LNCAP (cell line): ENCODE measurements around the gene LRRTM3.

Experiments
- CTCF ChIP-seq: fragments of 450-650 bp; IDR thresholded peaks from 2 replicates; pipeline ENCODE4 v1.5.1; 2017; ENCODE audit warnings: mild to moderate bottlenecking

LRRTM3 gene

GRCh38 chr10:67140641-67141040 is 214.8 kb downstream of the LRRTM3 start:
- no peak for TF ChIP-seq CTCF

DNA sequence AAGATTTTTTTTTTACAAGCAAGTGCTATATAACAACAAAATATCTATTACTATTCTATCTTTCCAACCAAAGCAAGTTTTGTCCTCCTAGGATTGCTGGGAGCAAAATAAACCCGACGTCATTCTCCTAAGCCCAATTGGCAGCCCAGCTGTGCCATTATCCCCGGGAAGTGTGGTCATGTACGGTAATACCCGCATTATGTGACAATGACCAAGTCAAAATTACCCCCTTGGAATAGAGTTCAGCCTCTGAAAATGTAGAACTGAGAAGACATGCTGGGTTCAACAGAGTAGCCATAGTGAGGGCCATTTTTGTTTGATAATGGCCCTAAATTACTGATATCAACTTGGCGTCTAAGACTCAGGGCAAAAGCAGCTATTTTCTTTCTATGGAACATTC is 215.5 kb downstream of the LRRTM3 start:
- TF ChIP-seq CTCF: no peak

DNA sequence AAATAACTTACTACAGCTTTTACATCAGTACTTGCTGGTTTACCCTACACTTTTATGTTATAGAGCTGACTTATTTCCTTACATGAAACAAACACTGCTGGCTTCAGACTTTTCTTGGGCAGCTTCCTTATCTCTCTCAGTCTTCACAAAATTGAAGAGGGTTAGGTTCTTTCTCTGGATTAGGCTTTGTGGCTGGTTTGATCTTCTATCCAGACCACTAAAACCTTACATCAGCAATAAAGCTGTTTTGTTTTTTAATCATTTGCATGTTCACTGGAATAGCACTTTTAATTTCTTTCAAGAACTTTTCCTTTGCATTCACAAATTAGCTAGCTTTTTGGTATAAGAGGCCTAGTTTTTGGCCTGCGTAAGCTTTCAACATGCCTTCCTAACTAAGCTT is 218.7 kb downstream of the LRRTM3 start:
- no peak for TF ChIP-seq CTCF
